ENCODE measurements around the gene CGRRF1.

GRCh38 chr14:54548491-54548890, 38.8 kb downstream of the CGRRF1 start:
- TF ChIP-seq EP300 (IDR thresholded peaks at IDR 0.05; ENCODE audit: borderline replicate concordance in 1 of 2, control insufficient read depth in 1 of 2, low read depth in 2 of 2, low read length in 2 of 2): no peak
- TF ChIP-seq ATF7 (IDR thresholded peaks at IDR 0.05; ENCODE audit: low read depth): no peak
- TF ChIP-seq POLR2A (IDR thresholded peaks at IDR 0.05; ENCODE audit: low read depth, low read length): no peak
- TF ChIP-seq CHD4 (IDR thresholded peaks at IDR 0.05): no peak
- no peak for TF ChIP-seq ATF2 (IDR thresholded peaks at IDR 0.05; ENCODE audit: low read length)
- TF ChIP-seq EGR1 (IDR thresholded peaks at IDR 0.05; ENCODE audit: borderline replicate concordance in 1 of 2, low read depth in 2 of 2, low read length in 2 of 2): no peak
- no peak for TF ChIP-seq NFXL1 (IDR thresholded peaks at IDR 0.05; ENCODE audit: borderline replicate concordance)
- no peak for TF ChIP-seq SREBF2 (IDR thresholded peaks at IDR 0.05; ENCODE audit: low read length)

Data from GM12878 (cell line).